Tibial nerve (tissue), 4 donors: ENCODE measurements around the gene FSTL4.

Experiments
- EP300 ChIP-seq, 2 donors: sonication (generic); formaldehyde crosslinking; IDR thresholded peaks; one replicate each; pipeline ENCODE4 v1.6.1; 2017; ENCODE audit warnings: antibody characterized with exemption in 2 of 2, mild to moderate bottlenecking in 1 of 2
- POLR2A ChIP-seq, 2 donors: fragments of 450-650 bp; IDR thresholded peaks; one replicate each; pipeline ENCODE4 v1.6.1; 2017; ENCODE audit warnings: antibody characterized with exemption in 2 of 2, mild to moderate bottlenecking in 2 of 2, moderate library complexity in 2 of 2
- TF ChIP-seq, protein P1 (sequence below), 5 experiments: fragments of 200-600 bp in 3 of 5; fragments of 450-650 bp in 2 of 5; sonication (generic) in 3 of 5; IDR thresholded peaks; one replicate each; pipeline ENCODE4 v1.5.1; 2016 to 2019; ENCODE audit warnings: antibody characterized with exemption in 5 of 5, mild to moderate bottlenecking in 3 of 5, moderate library complexity in 2 of 5

DNA sequence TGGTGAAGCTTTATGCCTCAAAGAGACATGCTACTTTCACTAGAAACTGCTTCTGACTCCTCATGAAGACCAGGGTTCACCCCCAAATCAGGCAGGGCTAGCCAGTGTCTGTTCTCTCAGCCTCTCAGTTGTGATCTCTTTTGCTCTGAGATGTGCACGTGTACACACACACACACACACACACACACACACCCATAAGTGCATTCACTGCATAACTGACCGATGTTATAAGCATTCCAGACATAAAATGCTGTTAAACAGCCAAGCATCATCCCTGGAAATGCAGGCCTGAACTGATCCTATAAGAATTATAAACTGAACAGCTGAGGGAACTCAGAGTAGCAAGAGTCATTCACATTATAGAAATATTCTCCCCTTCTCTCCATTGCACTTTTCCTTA is 85.0 kb downstream of the FSTL4 start:
- TF ChIP-seq, protein P1, sequence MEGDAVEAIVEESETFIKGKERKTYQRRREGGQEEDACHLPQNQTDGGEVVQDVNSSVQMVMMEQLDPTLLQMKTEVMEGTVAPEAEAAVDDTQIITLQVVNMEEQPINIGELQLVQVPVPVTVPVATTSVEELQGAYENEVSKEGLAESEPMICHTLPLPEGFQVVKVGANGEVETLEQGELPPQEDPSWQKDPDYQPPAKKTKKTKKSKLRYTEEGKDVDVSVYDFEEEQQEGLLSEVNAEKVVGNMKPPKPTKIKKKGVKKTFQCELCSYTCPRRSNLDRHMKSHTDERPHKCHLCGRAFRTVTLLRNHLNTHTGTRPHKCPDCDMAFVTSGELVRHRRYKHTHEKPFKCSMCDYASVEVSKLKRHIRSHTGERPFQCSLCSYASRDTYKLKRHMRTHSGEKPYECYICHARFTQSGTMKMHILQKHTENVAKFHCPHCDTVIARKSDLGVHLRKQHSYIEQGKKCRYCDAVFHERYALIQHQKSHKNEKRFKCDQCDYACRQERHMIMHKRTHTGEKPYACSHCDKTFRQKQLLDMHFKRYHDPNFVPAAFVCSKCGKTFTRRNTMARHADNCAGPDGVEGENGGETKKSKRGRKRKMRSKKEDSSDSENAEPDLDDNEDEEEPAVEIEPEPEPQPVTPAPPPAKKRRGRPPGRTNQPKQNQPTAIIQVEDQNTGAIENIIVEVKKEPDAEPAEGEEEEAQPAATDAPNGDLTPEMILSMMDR (IDR thresholded peaks at IDR 0.05): no peak
- TF ChIP-seq EP300 (IDR thresholded peaks at IDR 0.05): no peak
- TF ChIP-seq POLR2A (IDR thresholded peaks at IDR 0.05): no peak
